SH-SY5Y (cell line): ENCODE results near the gene GCNT2.

Experiments
- GATA2 ChIP-seq: IDR thresholded peaks from 2 replicates; pipeline ENCODE4 v1.6.1; 2011; ENCODE audit warnings: mild to moderate bottlenecking, low read depth, low read length
- GATA3 ChIP-seq: IDR thresholded peaks from 2 replicates; pipeline ENCODE4 v1.6.1; 2011; ENCODE audit warnings: low read depth, mild to moderate bottlenecking, low read length, moderate library complexity

- TF ChIP-seq GATA2: no peak
- no peak for TF ChIP-seq GATA3
These were observed 155.3 kb downstream of the GCNT2 start for GRCh38 chr6:10676403-10676802.
